ENCODE data around the gene LRRC4. TPM values are rescaled to one million over a fixed set of nuclear protein-coding genes. Genes with fewer than 3 reads are reported as not detected.

Gene LRRC4
- total and polyA plus RNA-seq, 4 donors: 4.7 to 14.6 (median 6.9) TPM

DNA sequence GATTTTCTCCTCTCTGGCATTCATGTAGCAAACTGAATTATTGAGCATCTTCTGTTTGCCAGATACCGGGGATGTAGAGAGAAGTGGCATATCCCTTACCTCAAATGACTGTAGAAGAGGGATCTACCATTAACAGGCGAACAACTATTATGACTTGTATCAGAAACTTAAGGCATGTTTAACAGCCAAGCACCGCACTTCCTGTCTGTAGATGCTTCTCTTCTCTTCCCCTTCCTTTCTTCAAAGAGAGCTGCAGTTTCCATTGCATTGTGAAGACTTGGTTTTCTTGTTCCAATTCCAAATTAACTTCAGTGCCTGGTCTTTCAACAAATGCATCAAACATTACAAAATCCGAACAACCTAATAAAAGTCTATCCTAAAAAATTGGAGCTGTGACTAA, 49.3 kb downstream of the LRRC4 start:
- DNase-seq: no peak
- TF ChIP-seq, protein P1, sequence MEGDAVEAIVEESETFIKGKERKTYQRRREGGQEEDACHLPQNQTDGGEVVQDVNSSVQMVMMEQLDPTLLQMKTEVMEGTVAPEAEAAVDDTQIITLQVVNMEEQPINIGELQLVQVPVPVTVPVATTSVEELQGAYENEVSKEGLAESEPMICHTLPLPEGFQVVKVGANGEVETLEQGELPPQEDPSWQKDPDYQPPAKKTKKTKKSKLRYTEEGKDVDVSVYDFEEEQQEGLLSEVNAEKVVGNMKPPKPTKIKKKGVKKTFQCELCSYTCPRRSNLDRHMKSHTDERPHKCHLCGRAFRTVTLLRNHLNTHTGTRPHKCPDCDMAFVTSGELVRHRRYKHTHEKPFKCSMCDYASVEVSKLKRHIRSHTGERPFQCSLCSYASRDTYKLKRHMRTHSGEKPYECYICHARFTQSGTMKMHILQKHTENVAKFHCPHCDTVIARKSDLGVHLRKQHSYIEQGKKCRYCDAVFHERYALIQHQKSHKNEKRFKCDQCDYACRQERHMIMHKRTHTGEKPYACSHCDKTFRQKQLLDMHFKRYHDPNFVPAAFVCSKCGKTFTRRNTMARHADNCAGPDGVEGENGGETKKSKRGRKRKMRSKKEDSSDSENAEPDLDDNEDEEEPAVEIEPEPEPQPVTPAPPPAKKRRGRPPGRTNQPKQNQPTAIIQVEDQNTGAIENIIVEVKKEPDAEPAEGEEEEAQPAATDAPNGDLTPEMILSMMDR (IDR thresholded peaks at IDR 0.05; ENCODE audit: control extremely low read depth, extremely low read depth): no peak
- no peak overlapping the region for H3K9ac ChIP-seq (ENCODE audit: insufficient read depth in 1 of 2, low read length in 2 of 2)
- no peak for ATAC-seq (ENCODE audit: insufficient read depth, low FRiP score)
- no peak overlapping the region for H3K27ac ChIP-seq (ENCODE audit: low read depth in 1 of 2, low read length in 1 of 2)
- H3K4me3 ChIP-seq: no peak overlapping the region
- WGBS, 2 donors: 96 to 97% methylated on average over 4 of the region's 4 CpGs
- H3K36me3 ChIP-seq (ENCODE audit: control insufficient read depth in 4 of 4, insufficient read depth in 4 of 4, low read length in 4 of 4): peaks cover 0 to 6% (median 0%) of the 10 kb centered on the region in 4 donors
- H3K4me1 ChIP-seq (ENCODE audit: control insufficient read depth in 5 of 5, insufficient read depth in 5 of 5, low read length in 5 of 5): peaks cover 0 to 12% (median 2%) of the 10 kb centered on the region in 5 donors
- H3K27me3 ChIP-seq (ENCODE audit: control insufficient read depth in 3 of 3, insufficient read depth in 3 of 3, low read length in 2 of 3): no peaks in the 10 kb centered on the region
- H3K9me3 ChIP-seq (ENCODE audit: control insufficient read depth in 4 of 4, insufficient read depth in 3 of 4, low read length in 3 of 4): peaks cover 0 to 4% (median under 1%) of the 10 kb centered on the region in 4 donors

GRCh38 chr7:127980901-127981300, 50.3 kb downstream of the LRRC4 start:
- Histone ChIP-seq H3K4me1 (ENCODE audit: control insufficient read depth in 5 of 5, insufficient read depth in 5 of 5, low read length in 5 of 5) (peaks cover 0 to 12% (median 7%) of the 10 kb centered on the region in 5 donors), H3K27ac (ENCODE audit: low read depth in 1 of 2, low read length in 1 of 2) (no peak overlapping the region), H3K9me3 (ENCODE audit: control insufficient read depth in 4 of 4, insufficient read depth in 3 of 4, low read length in 3 of 4) (peaks cover 0 to 4% (median under 1%) of the 10 kb centered on the region in 4 donors), H3K9ac (ENCODE audit: insufficient read depth in 1 of 2, low read length in 2 of 2) (no peak overlapping the region), H3K36me3 (ENCODE audit: control insufficient read depth in 4 of 4, insufficient read depth in 4 of 4, low read length in 4 of 4) (peaks cover 0 to 10% (median 0%) of the 10 kb centered on the region in 4 donors), H3K4me3 (no peak overlapping the region), H3K27me3 (ENCODE audit: control insufficient read depth in 3 of 3, insufficient read depth in 3 of 3, low read length in 2 of 3) (no peaks in the 10 kb centered on the region)
- TF ChIP-seq, protein P1 (IDR thresholded peaks at IDR 0.05; ENCODE audit: control extremely low read depth, extremely low read depth): no peak
- ATAC-seq (ENCODE audit: insufficient read depth, low FRiP score) (no peak), DNase-seq (no peak)
- 81% methylated on average over 1 of the region's 1 CpG for WGBS, 2 donors

DNA sequence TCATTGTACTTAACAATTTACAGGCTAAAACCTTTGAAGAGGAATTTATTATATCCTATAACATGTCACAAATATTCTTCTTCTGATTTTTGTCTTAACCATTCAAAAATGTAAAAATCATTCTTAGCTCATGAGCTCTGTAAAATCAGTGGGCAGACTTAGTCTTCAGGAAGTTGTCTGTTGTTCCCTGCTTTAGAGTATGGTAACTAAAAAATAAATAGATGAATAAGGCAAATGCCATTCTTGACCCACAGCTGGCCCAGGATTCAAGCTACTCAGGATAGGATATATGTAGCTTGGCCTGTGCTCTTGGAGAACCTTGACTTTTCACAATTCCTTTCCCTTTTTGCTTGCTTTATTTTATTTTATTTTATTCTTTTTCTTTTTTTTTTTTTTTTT, 51.5 kb downstream of the LRRC4 start:
- Histone ChIP-seq H3K36me3 (ENCODE audit: control insufficient read depth in 4 of 4, insufficient read depth in 4 of 4, low read length in 4 of 4) (peaks cover 0 to 7% (median 0%) of the 10 kb centered on the region in 4 donors), H3K27ac (ENCODE audit: low read depth in 1 of 2, low read length in 1 of 2) (no peak overlapping the region), H3K9me3 (ENCODE audit: control insufficient read depth in 4 of 4, insufficient read depth in 3 of 4, low read length in 3 of 4) (peaks cover 0 to 6% (median 2%) of the 10 kb centered on the region in 4 donors), H3K9ac (ENCODE audit: insufficient read depth in 1 of 2, low read length in 2 of 2) (no peak overlapping the region), H3K4me3 (no peak overlapping the region), H3K4me1 (ENCODE audit: control insufficient read depth in 5 of 5, insufficient read depth in 5 of 5, low read length in 5 of 5) (peaks cover 0 to 13% (median 10%) of the 10 kb centered on the region in 5 donors), H3K27me3 (ENCODE audit: control insufficient read depth in 3 of 3, insufficient read depth in 3 of 3, low read length in 2 of 3) (no peaks in the 10 kb centered on the region)
- TF ChIP-seq, protein P1 (IDR thresholded peaks at IDR 0.05; ENCODE audit: control extremely low read depth, extremely low read depth): no peak
- no peak for ATAC-seq (ENCODE audit: insufficient read depth, low FRiP score)
- DNase-seq: no peak
